SK-N-SH (cell line): ENCODE results near the gene ALDH16A1. TPM values are rescaled to one million over a fixed set of nuclear protein-coding genes. Genes with fewer than 3 reads are reported as not detected.
"Not testable (repeated sequence)": the region's sequence is repeated elsewhere in the genome, so short reads cannot be mapped to it uniquely, and the experiment has no call there.

Source experiments
- CTCF ChIA-PET: fragments of 300-600, 350-600 bp; formaldehyde crosslinking; extraction: SDS; loops from one replicate; lab custom pipeline; 2021; lab: Yijun Ruan, JAX
- POLR2A ChIA-PET: fragments of 350-600 bp; sonication (Branson Sonifier 250); formaldehyde crosslinking; extraction: SDS; loops from one replicate; lab custom pipeline; 2020; ENCODE audit warnings: antibody characterized with exemption, inconsistent platforms; lab: Yijun Ruan, JAX
- DNase-seq: peaks from one replicate; pipeline ENCODE4 v3.0.0; 2012
- H2AFZ ChIP-seq: fragments of 200-600 bp; sonication (generic); 2 replicates; pipeline ENCODE4 v1.8.1; 2016; ENCODE audit warnings: antibody characterized with exemption, mild to moderate bottlenecking, low read depth
- H3F3A ChIP-seq: fragments of 200-600 bp; sonication (generic); replicated peaks from 2 replicates; pipeline ENCODE3; 2016; ENCODE audit warnings: antibody characterized with exemption, mild to moderate bottlenecking; ENCODE audit not compliant: insufficient read depth
- H3K27ac ChIP-seq, 2 experiments: fragments of 200-500 bp in 1 of 2; fragments of 200-600 bp in 1 of 2; sonication (Bioruptor generic) in 1 of 2; sonication (generic), shearing (Covaris generic) in 1 of 2; 2 replicates each; pipeline versions ENCODE4 v1.5.1 to v1.6.1; 2014 to 2016; ENCODE audit warnings: low read depth in 2 of 2, inconsistent platforms in 1 of 2, low read length in 1 of 2, mild to moderate bottlenecking in 1 of 2, mixed read lengths in 1 of 2
- H3K27me3 ChIP-seq: fragments of 200-600 bp; sonication (generic), shearing (Covaris generic); 2 replicates; pipeline ENCODE4 v1.6.1; 2016; ENCODE audit warnings: mixed run types; ENCODE audit not compliant: insufficient read depth
- H3K36me3 ChIP-seq, 2 experiments: fragments of 200-500 bp in 1 of 2; fragments of 200-600 bp in 1 of 2; sonication (Bioruptor generic) in 1 of 2; sonication (generic) in 1 of 2; replicated peaks in 1 of 2; 2 replicates each; pipeline versions ENCODE3 to v1.5.1; 2014 to 2016; ENCODE audit warnings: low read length in 1 of 2, mild to moderate bottlenecking in 1 of 2; ENCODE audit not compliant: insufficient read depth in 2 of 2, control insufficient read depth in 1 of 2
- H3K4me1 ChIP-seq, 2 experiments: fragments of 200-500 bp in 1 of 2; fragments of 200-600 bp in 1 of 2; sonication (Bioruptor generic) in 1 of 2; sonication (generic), shearing (Covaris generic) in 1 of 2; 2 replicates each; pipeline versions ENCODE4 v1.5.1 to v1.6.1; 2014 to 2016; ENCODE audit warnings: low read depth in 1 of 2, low read length in 1 of 2, mixed run types in 1 of 2; ENCODE audit not compliant: insufficient read depth in 2 of 2, control insufficient read depth in 1 of 2
- H3K4me2 ChIP-seq: fragments of 200-600 bp; sonication (generic), shearing (Covaris generic); 2 replicates; pipeline ENCODE4 v1.6.1; 2017; ENCODE audit warnings: mixed run types
- H3K4me3 ChIP-seq, 2 experiments: fragments of 200-500 bp in 1 of 2; fragments of 200-600 bp in 1 of 2; sonication (Bioruptor generic) in 1 of 2; sonication (generic), shearing (Covaris generic) in 1 of 2; 2 replicates each; pipeline versions ENCODE4 v1.5.1 to v1.8.1; 2014 to 2016; ENCODE audit warnings: low read depth in 2 of 2, inconsistent platforms in 1 of 2, low read length in 1 of 2, mild to moderate bottlenecking in 1 of 2, mixed read lengths in 1 of 2, moderate library complexity in 1 of 2
- H3K79me2 ChIP-seq: fragments of 200-600 bp; sonication (generic); 2 replicates; pipeline ENCODE4 v1.8.1; 2017; ENCODE audit warnings: mild to moderate bottlenecking; ENCODE audit not compliant: insufficient read depth
- H3K9ac ChIP-seq: fragments of 200-600 bp; sonication (generic); 2 replicates; pipeline ENCODE4 v1.6.1; 2017; ENCODE audit warnings: mixed run types
- H3K9me2 ChIP-seq: fragments of 200-600 bp; sonication (generic); 2 replicates; pipeline ENCODE4 v1.6.1; 2017; ENCODE audit warnings: mixed run types
- H3K9me3 ChIP-seq: fragments of 200-600 bp; sonication (generic); 2 replicates; pipeline ENCODE4 v1.6.1; 2017; ENCODE audit warnings: mixed run types, mild to moderate bottlenecking, moderate library complexity
- H4K20me1 ChIP-seq: fragments of 200-600 bp; sonication (generic); 2 replicates; pipeline ENCODE4 v1.6.1; 2017; ENCODE audit warnings: mild to moderate bottlenecking, mixed run types; ENCODE audit not compliant: insufficient read depth
- CHD2 ChIP-seq: fragments of 150-350 bp; IDR thresholded peaks from 2 replicates; pipeline ENCODE4 v1.6.1; 2018; ENCODE audit warnings: low read length; ENCODE audit not compliant: partially characterized antibody
- EZH2phosphoT487 ChIP-seq: fragments of 200-600 bp; sonication (generic); IDR thresholded peaks from 2 replicates; pipeline ENCODE4 v1.6.1; 2017; ENCODE audit warnings: low read depth, mixed run types, mild to moderate bottlenecking, antibody characterized with exemption, moderate library complexity, borderline replicate concordance
- FOXM1 ChIP-seq: IDR thresholded peaks from 2 replicates; pipeline ENCODE4 v1.4.0; 2012; ENCODE audit warnings: low read depth, mild to moderate bottlenecking
- MXI1 ChIP-seq: IDR thresholded peaks from 2 replicates; pipeline ENCODE4 v1.6.1; 2012; ENCODE audit warnings: mild to moderate bottlenecking, low read depth, low read length, improper control_type of control experiment
- NFIC ChIP-seq: IDR thresholded peaks from 2 replicates; pipeline ENCODE4 v1.4.0; 2012; ENCODE audit warnings: borderline replicate concordance
- NRF1 ChIP-seq: IDR thresholded peaks from 2 replicates; pipeline ENCODE4 v1.6.1; 2012; ENCODE audit warnings: low read depth, mild to moderate bottlenecking, low read length
- RFX5 ChIP-seq: IDR thresholded peaks from 2 replicates; pipeline ENCODE4 v1.6.1; 2012; ENCODE audit warnings: mild to moderate bottlenecking, improper control_type of control experiment, low read length
- RXRA ChIP-seq: IDR thresholded peaks from 2 replicates; pipeline ENCODE4 v1.4.0; 2012; ENCODE audit warnings: low read depth, mild to moderate bottlenecking, borderline replicate concordance
- TEAD4 ChIP-seq: IDR thresholded peaks from 2 replicates; pipeline ENCODE4 v1.4.0; 2012; ENCODE audit warnings: mild to moderate bottlenecking, borderline replicate concordance; ENCODE audit not compliant: insufficient read depth
- WGBS: methylation state at CpG from one replicate; pipeline ENCODE4 v1.1.6; 2017; ENCODE audit warnings: low lambda C conversion rate; 5-methylcytosine and 5-hydroxymethylcytosine counted together
- polyA plus RNA-seq, 3 experiments: library from polyadenylated mRNA; depleted of rRNA; stranded (reverse); fragments of >200 nt; gene quantifications; 2 replicates each; pipeline ENCODE4 v1.2.3, GENCODE V29; 2012
- TF ChIP-seq, protein P1 (sequence below): IDR thresholded peaks from 2 replicates; pipeline ENCODE4 v1.4.0; 2012; ENCODE audit warnings: low read depth
- TF ChIP-seq, protein P2 (sequence below): fragments of 150-350 bp; IDR thresholded peaks from 2 replicates; pipeline ENCODE4 v1.6.1; 2016; ENCODE audit warnings: mild to moderate bottlenecking, low read depth, low read length
- TF ChIP-seq, protein P3 (sequence below): IDR thresholded peaks from 2 replicates; pipeline ENCODE4; 2012
- TF ChIP-seq, protein P4 (sequence below): fragments of 150-350 bp; IDR thresholded peaks from 2 replicates; pipeline ENCODE4 v1.6.1; 2017; ENCODE audit warnings: antibody characterized with exemption, low read length, low read depth, borderline replicate concordance
- TF ChIP-seq, protein P5 (sequence below): fragments of 200-600 bp; sonication (generic); IDR thresholded peaks from 2 replicates; pipeline ENCODE4 v1.6.1; 2017; ENCODE audit warnings: antibody characterized with exemption, mild to moderate bottlenecking, moderate library complexity

Gene ALDH16A1
- polyA plus RNA-seq, 1 of the 3 experiments (the other 2 are of a cell fraction): 15.7 TPM

DNA sequence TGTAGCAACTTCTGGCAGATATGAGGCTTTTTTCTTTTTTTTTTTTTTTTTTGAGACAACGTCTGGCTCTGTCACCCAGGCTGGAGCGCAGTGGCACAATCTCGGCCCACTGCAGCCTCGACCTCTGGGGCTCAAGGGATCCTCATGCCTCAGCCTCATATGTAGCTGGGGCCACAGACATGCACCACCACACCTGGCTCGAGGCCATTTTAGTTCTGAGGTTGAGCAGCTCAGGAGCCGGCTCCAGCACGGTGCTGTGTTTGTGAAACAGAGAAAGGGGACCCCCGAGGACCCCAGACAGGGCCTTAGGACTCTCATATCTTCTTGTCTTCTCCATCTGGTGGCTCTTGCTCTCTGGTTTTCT is 17.6 kb downstream of the ALDH16A1 start:
- POLR2A ChIA-PET: no interaction called here

DNA sequence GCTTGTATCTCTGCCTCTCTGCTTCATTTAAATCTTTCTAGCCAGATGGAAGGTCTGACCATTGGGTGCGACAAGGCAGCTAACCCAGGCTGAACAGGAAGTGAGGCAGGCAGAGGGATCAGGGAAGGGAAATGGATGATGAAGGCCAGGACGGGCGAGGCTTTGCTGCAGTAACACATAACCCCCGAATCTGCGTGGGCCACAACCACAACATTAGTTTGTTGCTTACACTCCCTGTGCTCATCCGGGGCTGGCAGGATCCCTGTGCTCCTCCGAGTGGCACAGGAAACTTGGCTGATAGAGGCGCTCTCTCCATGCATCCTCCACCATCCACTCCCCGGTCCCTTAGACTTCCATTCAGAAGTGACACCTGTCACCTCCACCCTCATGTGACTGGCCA is 19.9 kb downstream of the ALDH16A1 start:
- no peaks in the 10 kb centered on the region for H4K20me1 ChIP-seq
- H3K4me3 ChIP-seq: no peak overlapping the region
- DNase-seq: no peak
- CTCF ChIA-PET: interaction anchor here (0.9 to 2.6 kb wide), 13 partner anchors 8 to 98 kb away, joined by 3 to 16 read pairs (median 7); partner anchors contain the start of genes ALDH16A1, RPL13A and RPS11
- no peak overlapping the region for H2AFZ ChIP-seq
- H3K36me3 ChIP-seq: no peaks in the 10 kb centered on the region
- peaks cover 3% of the 10 kb centered on the region for H3F3A ChIP-seq
- H3K9ac ChIP-seq: no peak overlapping the region
- no peaks in the 10 kb centered on the region for H3K9me2 ChIP-seq
- POLR2A ChIA-PET: no interaction called here
- no peaks in the 10 kb centered on the region for H3K79me2 ChIP-seq
- H3K4me2 ChIP-seq: no peak overlapping the region
- no peaks in the 10 kb centered on the region for H3K9me3 ChIP-seq
- WGBS: 80% methylated on average over 8 of the region's 9 CpGs
- no peaks in the 10 kb centered on the region for H3K27me3 ChIP-seq
- H3K4me1 ChIP-seq: peaks cover 0 to 5% of the 10 kb centered on the region in 2 experiments; a peak in 2 of 4 replicates
- no peak overlapping the region for H3K27ac ChIP-seq
- TF ChIP-seq RXRA (no peak), EZH2phosphoT487 (no peak), CHD2 (no peak), NFIC (no peak)
- TF ChIP-seq, protein P1, sequence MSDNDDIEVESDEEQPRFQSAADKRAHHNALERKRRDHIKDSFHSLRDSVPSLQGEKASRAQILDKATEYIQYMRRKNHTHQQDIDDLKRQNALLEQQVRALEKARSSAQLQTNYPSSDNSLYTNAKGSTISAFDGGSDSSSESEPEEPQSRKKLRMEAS: no peak
- TF ChIP-seq, protein P2, sequence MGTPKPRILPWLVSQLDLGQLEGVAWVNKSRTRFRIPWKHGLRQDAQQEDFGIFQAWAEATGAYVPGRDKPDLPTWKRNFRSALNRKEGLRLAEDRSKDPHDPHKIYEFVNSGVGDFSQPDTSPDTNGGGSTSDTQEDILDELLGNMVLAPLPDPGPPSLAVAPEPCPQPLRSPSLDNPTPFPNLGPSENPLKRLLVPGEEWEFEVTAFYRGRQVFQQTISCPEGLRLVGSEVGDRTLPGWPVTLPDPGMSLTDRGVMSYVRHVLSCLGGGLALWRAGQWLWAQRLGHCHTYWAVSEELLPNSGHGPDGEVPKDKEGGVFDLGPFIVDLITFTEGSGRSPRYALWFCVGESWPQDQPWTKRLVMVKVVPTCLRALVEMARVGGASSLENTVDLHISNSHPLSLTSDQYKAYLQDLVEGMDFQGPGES: no peak

More for the DNA sequence above, 17.6 kb downstream of the ALDH16A1 start:
- WGBS: 79% methylated on average over 8 of the region's 8 CpGs
- Histone ChIP-seq H3K9ac (no peak overlapping the region), H3K4me2 (no peak overlapping the region), H4K20me1 (no peaks in the 10 kb centered on the region), H3K9me3 (no peaks in the 10 kb centered on the region), H3K4me1 (peaks cover 0 to 5% of the 10 kb centered on the region in 2 experiments; a peak in 2 of 4 replicates), H3K4me3 (no peak overlapping the region), H3K27ac (no peak overlapping the region), H3K79me2 (no peaks in the 10 kb centered on the region), H3K36me3 (no peaks in the 10 kb centered on the region), H3K27me3 (no peaks in the 10 kb centered on the region), H3K9me2 (no peaks in the 10 kb centered on the region), H3F3A (no peaks in the 10 kb centered on the region), H2AFZ (no peak overlapping the region)
- CTCF ChIA-PET: interaction anchor here (0.7 to 1.5 kb wide), 5 partner anchors 8 to 99 kb away, joined by 3 to 7 read pairs (median 3); no protein-coding TSS in a partner anchor
- no peak for DNase-seq
- TF ChIP-seq NRF1: no peak
- TF ChIP-seq, protein P3, sequence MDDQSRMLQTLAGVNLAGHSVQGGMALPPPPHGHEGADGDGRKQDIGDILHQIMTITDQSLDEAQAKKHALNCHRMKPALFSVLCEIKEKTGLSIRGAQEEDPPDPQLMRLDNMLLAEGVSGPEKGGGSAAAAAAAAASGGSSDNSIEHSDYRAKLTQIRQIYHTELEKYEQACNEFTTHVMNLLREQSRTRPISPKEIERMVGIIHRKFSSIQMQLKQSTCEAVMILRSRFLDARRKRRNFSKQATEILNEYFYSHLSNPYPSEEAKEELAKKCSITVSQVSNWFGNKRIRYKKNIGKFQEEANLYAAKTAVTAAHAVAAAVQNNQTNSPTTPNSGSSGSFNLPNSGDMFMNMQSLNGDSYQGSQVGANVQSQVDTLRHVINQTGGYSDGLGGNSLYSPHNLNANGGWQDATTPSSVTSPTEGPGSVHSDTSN: no peak
- TF ChIP-seq, protein P1: no peak
- TF ChIP-seq NFIC: no peak
- TF ChIP-seq TEAD4: no peak
- TF ChIP-seq RXRA: no peak
- no peak for TF ChIP-seq MXI1
- TF ChIP-seq FOXM1: no peak
- no peak for TF ChIP-seq RFX5
- TF ChIP-seq, protein P4, sequence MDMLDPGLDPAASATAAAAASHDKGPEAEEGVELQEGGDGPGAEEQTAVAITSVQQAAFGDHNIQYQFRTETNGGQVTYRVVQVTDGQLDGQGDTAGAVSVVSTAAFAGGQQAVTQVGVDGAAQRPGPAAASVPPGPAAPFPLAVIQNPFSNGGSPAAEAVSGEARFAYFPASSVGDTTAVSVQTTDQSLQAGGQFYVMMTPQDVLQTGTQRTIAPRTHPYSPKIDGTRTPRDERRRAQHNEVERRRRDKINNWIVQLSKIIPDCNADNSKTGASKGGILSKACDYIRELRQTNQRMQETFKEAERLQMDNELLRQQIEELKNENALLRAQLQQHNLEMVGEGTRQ: no peak
- TF ChIP-seq CHD2: no peak
- TF ChIP-seq, protein P5, sequence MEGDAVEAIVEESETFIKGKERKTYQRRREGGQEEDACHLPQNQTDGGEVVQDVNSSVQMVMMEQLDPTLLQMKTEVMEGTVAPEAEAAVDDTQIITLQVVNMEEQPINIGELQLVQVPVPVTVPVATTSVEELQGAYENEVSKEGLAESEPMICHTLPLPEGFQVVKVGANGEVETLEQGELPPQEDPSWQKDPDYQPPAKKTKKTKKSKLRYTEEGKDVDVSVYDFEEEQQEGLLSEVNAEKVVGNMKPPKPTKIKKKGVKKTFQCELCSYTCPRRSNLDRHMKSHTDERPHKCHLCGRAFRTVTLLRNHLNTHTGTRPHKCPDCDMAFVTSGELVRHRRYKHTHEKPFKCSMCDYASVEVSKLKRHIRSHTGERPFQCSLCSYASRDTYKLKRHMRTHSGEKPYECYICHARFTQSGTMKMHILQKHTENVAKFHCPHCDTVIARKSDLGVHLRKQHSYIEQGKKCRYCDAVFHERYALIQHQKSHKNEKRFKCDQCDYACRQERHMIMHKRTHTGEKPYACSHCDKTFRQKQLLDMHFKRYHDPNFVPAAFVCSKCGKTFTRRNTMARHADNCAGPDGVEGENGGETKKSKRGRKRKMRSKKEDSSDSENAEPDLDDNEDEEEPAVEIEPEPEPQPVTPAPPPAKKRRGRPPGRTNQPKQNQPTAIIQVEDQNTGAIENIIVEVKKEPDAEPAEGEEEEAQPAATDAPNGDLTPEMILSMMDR: no peak

DNA sequence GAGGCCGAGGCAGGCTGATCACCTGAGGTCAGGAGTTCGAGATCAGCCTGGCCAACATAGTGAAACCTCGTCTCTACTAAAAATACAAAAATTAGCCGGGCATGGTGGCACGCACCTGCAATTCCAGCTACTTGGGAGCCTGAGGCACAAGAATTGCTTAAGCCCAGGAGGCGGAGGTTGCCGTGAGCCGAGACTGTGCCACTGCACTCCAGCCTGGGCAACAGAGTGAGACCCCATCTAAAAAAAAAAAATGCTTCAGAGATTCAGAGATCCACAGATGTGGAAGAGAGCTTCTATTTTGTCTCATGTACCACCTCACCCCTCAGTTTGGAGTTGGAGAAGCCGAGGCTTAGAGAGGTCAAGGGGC is 20.5 kb downstream of the ALDH16A1 start:
- DNase-seq, H3K36me3 ChIP-seq, POLR2A ChIA-PET, H3K9me3 ChIP-seq, H3K4me1 ChIP-seq, H3K27ac ChIP-seq, H4K20me1 ChIP-seq, H3K9me2 ChIP-seq, H3K27me3 ChIP-seq, H3K79me2 ChIP-seq, H3F3A ChIP-seq: not testable (repeated sequence)
- Histone ChIP-seq H3K4me2 (peak overlapping the region; percentile 85), H3K4me3 (peak overlapping the region; percentile 46 to 84), H3K9ac (peak overlapping the region; percentile 85; the same call in 1 of the 2 replicates), H2AFZ (peak overlapping the region; percentile 94; the same call in 1 of the 2 replicates)
- WGBS: 83% methylated on average over 9 of the region's 9 CpGs
- CTCF ChIA-PET: interaction anchor here (0.5 to 2.6 kb wide), 22 partner anchors 9 to 97 kb away, joined by 3 to 16 read pairs (median 4); partner anchors contain the start of genes ALDH16A1, RPL13A and RPS11
